ENCODE measurements around the gene ANKRD27.

GRCh38 chr19:32651729-32652140, 23.2 kb downstream of the ANKRD27 start:
- TF ChIP-seq, protein P1, sequence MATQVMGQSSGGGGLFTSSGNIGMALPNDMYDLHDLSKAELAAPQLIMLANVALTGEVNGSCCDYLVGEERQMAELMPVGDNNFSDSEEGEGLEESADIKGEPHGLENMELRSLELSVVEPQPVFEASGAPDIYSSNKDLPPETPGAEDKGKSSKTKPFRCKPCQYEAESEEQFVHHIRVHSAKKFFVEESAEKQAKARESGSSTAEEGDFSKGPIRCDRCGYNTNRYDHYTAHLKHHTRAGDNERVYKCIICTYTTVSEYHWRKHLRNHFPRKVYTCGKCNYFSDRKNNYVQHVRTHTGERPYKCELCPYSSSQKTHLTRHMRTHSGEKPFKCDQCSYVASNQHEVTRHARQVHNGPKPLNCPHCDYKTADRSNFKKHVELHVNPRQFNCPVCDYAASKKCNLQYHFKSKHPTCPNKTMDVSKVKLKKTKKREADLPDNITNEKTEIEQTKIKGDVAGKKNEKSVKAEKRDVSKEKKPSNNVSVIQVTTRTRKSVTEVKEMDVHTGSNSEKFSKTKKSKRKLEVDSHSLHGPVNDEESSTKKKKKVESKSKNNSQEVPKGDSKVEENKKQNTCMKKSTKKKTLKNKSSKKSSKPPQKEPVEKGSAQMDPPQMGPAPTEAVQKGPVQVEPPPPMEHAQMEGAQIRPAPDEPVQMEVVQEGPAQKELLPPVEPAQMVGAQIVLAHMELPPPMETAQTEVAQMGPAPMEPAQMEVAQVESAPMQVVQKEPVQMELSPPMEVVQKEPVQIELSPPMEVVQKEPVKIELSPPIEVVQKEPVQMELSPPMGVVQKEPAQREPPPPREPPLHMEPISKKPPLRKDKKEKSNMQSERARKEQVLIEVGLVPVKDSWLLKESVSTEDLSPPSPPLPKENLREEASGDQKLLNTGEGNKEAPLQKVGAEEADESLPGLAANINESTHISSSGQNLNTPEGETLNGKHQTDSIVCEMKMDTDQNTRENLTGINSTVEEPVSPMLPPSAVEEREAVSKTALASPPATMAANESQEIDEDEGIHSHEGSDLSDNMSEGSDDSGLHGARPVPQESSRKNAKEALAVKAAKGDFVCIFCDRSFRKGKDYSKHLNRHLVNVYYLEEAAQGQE (IDR thresholded peaks at IDR 0.05; ENCODE audit: insufficient read depth in 1 of 2, low read depth in 2 of 2, low read length in 1 of 2) = no peak
- no peak for TF ChIP-seq CTCF (IDR thresholded peaks at IDR 0.05)

Measured in Panc1 (cell line).